Brain pericyte (primary cell): Measurements from ENCODE around the gene BOC.
"Not testable (repeated sequence)": the region's sequence is repeated elsewhere in the genome, so short reads cannot be mapped to it uniquely, and the experiment has no call there.

Source experiments
- DNase-seq: peaks from one replicate; pipeline ENCODE4 v3.0.0-alpha.2; 2012; ENCODE audit warnings: low read depth, low spot score

Gene BOC, protein sequence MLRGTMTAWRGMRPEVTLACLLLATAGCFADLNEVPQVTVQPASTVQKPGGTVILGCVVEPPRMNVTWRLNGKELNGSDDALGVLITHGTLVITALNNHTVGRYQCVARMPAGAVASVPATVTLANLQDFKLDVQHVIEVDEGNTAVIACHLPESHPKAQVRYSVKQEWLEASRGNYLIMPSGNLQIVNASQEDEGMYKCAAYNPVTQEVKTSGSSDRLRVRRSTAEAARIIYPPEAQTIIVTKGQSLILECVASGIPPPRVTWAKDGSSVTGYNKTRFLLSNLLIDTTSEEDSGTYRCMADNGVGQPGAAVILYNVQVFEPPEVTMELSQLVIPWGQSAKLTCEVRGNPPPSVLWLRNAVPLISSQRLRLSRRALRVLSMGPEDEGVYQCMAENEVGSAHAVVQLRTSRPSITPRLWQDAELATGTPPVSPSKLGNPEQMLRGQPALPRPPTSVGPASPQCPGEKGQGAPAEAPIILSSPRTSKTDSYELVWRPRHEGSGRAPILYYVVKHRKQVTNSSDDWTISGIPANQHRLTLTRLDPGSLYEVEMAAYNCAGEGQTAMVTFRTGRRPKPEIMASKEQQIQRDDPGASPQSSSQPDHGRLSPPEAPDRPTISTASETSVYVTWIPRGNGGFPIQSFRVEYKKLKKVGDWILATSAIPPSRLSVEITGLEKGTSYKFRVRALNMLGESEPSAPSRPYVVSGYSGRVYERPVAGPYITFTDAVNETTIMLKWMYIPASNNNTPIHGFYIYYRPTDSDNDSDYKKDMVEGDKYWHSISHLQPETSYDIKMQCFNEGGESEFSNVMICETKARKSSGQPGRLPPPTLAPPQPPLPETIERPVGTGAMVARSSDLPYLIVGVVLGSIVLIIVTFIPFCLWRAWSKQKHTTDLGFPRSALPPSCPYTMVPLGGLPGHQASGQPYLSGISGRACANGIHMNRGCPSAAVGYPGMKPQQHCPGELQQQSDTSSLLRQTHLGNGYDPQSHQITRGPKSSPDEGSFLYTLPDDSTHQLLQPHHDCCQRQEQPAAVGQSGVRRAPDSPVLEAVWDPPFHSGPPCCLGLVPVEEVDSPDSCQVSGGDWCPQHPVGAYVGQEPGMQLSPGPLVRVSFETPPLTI

DNA sequence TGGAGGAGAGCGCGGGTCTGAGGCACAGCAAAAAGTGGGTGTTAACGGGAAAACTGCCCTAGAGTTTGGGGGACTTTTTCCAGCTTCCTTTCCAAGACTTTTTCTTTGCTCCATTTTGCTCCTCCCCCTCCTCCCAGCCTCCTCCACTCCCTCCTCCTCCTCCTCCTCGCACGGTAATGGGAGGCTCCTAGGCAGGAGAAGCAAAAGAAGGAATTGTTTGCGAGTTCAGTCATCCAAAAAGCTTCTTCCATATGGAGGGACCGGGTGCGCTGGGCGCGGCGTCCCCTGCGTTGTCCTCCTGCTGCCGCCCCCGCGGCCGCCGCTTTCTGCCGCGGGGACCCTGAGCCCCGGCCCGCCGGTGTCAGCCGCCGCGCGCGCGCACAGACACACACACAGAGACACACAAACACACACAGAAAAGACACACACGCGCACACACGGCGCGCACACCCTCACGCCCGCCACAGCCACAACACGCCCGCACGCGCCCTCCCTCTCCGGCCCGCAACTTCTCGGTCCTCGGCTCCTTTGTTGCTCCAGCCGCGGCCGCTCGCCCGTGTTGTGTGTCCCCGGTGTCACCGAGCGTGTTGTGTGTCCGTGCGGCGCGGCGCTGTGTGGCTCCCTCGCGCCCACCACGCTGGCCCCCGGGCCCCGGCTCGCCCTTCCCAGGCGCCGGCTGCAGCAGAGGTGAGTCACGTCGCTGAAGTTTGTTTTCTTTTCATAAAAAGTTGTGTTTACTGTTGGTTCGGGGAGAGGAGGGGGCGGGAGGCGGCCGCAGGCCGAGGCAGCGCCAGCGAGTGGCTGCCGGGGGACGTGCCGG, at the start of gene BOC:
Gene BOC (plus strand): TSS at position 228 of the 820 bp plus-strand sequence. CDS start 38,246 bp downstream, outside the sequence.
- DNase-seq, result peak; percentile 16

DNA sequence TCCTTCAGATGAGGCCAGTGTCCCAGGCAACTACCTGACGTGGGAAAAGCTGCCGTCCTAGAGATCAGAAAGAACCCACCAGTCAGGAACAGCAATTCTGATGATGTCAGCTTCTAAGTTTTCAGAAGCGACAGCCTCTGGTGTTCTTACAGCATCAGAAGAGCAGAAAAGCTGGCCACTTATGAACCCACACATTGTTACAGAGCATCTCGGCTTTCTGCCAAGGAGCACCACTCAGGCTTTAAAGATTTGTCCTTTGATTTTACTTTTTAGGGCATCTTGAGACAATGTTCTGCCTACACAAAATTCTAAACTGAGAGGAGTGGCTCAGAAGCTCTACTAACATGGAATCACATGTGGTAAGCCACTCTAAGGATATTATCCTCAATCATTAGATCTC, 49.7 kb upstream of the BOC start:
- DNase-seq, result no peak

- no peak for DNase-seq
Observed at GRCh38 chr3:113163152-113163551, 48.2 kb upstream of the BOC start.

DNA sequence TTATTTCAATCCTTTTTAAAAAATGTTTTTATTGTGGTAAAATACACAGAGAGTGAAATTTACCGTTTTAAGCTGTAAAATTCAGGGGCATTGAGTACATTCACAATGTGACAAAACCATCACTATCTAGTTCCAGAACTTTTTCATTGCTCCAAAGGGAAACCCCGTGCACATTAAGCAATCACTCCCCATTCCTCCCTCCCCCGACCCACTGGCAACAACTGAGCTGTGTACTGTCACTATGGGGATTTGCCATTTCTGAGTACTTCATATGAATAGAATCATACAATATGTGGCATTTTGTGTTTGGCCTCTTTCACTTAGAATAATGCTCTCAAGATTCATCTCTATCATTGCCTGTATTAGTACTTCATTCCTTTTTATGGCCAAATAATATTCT, 45.5 kb upstream of the BOC start:
- no peak for DNase-seq

- DNase-seq, result no peak
Observed at GRCh38 chr3:113166357-113166718, 45.0 kb upstream of the BOC start.

- DNase-seq, result no peak
Observed at GRCh38 chr3:113166719-113167492, 44.5 kb upstream of the BOC start.

DNA sequence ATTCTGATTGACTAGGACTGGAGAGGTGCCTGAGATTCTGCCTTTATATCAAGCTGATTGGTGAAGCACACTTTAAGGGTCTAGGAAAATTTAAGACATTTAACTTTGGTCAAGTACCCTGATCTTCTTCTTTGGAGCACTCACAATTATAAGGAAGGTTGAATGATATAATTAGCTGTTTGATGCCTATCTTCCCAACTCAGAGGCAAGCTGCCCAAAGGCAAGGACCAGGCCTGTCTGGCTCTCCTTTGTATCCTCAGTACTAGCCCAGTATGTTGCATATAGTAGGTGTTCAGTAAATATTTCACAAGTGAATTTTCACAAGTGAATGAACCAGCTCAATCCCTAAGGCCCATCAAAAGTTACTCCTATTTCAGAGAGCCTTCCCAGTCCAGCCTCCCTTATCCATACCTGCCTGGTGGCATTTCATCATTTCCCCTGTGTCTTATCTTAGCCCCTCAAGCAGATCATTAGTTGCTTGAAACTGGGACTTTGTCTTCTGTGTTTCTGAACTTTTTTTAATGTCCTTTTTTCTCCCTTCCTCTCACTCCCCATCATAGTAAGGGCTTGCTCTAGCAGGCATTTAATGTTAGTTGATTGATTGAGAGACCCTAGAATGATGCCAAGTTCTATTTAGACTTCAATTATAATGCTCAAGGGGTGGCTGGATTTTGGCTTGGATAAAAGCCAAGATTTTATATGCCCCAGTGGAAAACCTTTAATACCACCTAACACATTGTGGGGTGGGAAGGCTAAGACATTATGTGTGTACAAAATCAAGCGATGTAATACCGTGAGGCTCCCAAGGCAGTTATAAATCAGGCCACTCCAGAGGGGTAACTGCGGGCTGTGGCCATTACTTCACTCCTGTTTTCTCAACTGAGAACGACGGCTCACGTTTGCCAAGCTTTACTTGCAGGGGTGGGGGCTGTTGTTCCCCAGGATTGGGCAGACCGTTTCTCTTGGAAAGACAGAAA, 43.2 kb upstream of the BOC start:
- DNase-seq, result no peak

DNA sequence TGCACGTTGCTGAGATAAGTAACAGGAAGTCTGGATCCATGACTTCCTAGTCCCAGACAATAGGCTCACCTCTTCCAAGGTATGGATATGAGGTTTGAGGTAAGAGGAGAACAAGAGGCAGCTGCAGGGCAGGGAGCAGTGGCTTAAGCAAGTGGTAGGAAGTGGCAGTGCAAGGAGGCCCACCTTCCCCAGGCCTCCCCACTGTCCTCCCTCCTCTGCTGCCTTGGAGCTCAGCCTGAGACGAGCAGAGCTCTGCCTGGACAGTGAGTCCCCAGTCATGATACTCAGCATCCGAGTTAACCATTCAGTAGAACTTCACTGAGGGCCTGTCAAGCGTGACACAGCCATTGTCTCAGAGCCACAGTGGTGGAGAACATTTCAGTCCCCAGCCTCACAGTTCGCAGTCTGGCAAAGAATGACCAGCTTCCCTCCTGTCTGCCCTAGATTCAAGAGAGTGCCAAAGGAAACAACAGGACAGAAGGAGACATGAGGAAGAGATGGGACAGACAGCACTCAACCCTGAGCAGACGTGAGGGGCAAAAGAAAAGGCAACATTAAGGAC, 41.4 kb upstream of the BOC start:
- DNase-seq, result no peak

DNA sequence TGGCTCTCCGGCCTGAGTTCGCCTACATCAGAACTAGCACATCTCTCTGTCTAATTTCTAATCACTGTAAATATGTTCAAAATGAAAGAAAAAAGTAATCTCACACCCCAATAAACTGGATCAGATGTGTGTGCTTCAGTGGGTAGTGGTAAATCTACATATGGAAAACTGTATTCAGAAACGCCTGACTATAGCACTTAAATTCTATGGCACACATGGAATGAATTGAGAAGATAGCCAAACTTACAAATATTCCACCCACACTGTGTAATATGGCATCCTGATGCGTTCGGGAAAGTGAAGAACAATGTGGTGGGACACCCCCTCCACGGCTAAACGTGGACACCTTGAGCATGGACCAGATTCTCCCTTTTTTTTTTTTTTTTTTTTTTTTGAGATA, 40.6 kb upstream of the BOC start:
- DNase-seq, result no peak

DNA sequence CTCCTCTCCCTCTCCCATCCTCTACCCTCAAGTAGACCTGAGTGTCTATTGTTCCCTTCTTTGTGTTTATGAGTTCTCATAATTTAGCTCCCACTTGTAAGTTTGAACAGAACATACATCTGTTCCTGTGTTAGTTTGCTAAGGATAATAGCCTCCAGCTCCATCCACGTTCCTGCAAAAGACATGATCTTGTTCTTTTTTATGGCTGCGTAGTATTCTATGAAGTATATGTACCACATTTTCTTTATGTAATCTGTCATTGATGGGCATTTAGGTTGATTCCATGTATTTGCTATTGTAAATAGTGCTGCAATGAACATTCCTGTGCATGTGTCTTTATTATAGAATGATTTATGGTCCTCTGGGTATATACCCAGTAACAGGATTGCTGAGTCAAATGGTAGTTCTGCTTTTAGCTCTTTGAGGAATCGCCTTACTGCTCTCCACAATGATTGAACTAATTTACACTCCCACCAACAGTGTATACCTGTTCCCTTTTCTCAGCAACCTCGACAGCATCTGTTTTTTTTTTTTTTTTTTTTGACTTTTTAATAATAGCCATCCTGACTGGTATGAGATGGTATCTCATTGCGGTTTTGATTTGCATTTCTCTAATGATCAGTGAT, 39.6 kb upstream of the BOC start:
- not testable (repeated sequence) for DNase-seq

GRCh38 chr3:113173102-113173501, 38.3 kb upstream of the BOC start:
- no peak for DNase-seq

GRCh38 chr3:113174304-113174703, 37.1 kb upstream of the BOC start:
- no peak for DNase-seq

- DNase-seq, result no peak
Observed at GRCh38 chr3:113174801-113175485, 36.4 kb upstream of the BOC start.

- no peak for DNase-seq
Observed at GRCh38 chr3:113177526-113177925, 33.8 kb upstream of the BOC start.

DNA sequence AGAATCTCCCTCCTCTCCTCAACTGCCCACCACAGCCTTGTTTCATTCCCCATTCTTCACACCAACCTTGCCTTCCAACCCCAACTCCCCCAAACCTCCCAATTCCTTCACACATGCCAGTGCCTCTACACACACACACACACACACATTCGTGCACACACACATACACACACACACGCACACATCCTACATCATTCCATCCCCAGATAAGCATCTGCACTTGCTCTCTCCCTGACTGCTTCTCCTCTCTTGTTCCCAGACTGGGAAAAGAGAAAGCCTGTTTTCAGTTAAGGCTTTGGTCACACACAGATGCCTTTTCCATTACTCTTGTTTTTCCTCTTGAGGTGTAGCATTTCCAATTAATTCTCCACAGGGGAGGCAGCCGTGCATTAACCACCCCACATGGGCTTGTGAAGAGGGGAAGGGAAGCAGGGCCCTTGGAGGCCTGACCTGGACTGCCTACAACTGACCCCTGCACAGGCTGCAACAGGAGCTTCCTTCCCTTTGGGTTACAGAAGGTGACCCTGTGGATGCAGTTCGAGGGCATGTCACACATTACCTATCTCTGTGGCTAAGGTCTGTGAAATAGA, 32.0 kb upstream of the BOC start:
- DNase-seq, result no peak

- no peak for DNase-seq
Observed at GRCh38 chr3:113183748-113184661, 27.4 kb upstream of the BOC start.
